Measurements from ENCODE around the gene XPA. TPM values are rescaled to one million over a fixed set of nuclear protein-coding genes. Genes with fewer than 3 reads are reported as not detected.

Gene XPA
- total RNA-seq, 2 donors from 2014 or later = 9.6 to 15.8 TPM

GRCh38 chr9:97660847-97661246 is 36.3 kb downstream of the XPA start:
- Histone ChIP-seq H3K27me3 (no peaks in the 10 kb centered on the region), H3K4me1 (no peaks in the 10 kb centered on the region), H3K4me3 (no peak overlapping the region), H3K27ac (peak overlapping the region in 1 of 4 donors; percentile 17), H3K9me3 (no peaks in the 10 kb centered on the region), H3K36me3 (replicated peaks in 1 of 2; ENCODE audit: insufficient read depth in 1 of 2, low read depth in 2 of 2) (peaks cover 16 to 31% of the 10 kb centered on the region in 2 donors)
- DNase-seq (no peak), ATAC-seq (no peak)
- WGBS, 2 donors = 94 to 95% methylated on average over 2 of the region's 2 CpGs
- no peak for TF ChIP-seq CTCF (IDR thresholded peaks at IDR 0.05)
- no peak for TF ChIP-seq POLR2A (IDR thresholded peaks at IDR 0.05)
- intact Hi-C loops (cut with DNase I) = no loop called here

DNA sequence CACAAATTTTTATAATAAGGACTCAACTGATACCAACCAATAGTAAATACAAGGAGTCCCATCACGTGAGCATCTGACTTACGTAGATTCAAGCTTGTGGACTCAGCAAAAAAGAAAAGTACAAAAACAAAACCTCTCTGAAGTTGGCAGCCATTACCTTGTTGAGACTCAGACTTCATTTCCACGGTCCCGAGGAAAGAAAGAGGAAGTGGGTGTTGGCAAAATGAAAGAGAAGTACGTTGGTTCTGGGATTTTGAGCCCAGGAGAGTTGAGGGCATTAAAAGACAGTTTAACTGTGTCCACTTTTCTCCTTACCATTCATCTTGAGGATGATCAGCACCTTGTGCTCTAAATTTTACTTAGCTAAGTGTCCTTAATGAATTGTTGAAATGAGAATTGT is 36.8 kb downstream of the XPA start:
- no peak for DNase-seq
- TF ChIP-seq CTCF (IDR thresholded peaks at IDR 0.05) (no peak), POLR2A (IDR thresholded peaks at IDR 0.05) (no peak)
- Histone ChIP-seq H3K36me3 (replicated peaks in 1 of 2; ENCODE audit: insufficient read depth in 1 of 2, low read depth in 2 of 2) (peaks cover 14 to 32% of the 10 kb centered on the region in 2 donors), H3K27ac (peak overlapping the region in 1 of 4 donors; percentile 17), H3K27me3 (no peaks in the 10 kb centered on the region), H3K4me1 (no peaks in the 10 kb centered on the region), H3K9me3 (no peaks in the 10 kb centered on the region), H3K4me3 (no peak overlapping the region)
- 64 to 80% methylated on average over 5 of the region's 5 CpGs for WGBS, 2 donors
- intact Hi-C loops (cut with DNase I) = no loop called here
- no peak for ATAC-seq

DNA sequence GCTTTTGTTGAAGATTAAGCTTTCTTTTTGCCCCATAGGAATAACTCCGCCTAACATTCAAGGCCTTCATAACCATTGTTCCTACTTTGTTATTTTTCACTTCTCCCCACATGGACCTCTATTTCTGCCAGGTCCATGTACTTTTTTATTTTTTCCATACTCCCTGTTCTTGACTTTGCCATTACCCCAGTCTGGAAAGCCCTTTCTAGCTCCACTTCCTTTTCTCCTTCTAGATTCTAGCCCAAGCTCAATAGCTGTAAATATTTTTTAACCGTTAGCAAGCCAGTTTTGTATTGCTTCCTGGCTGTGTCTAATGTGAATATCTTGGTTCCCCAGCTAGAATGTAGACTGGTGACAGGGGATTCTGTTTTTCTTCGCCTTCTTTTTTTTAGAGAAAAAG is 37.4 kb downstream of the XPA start:
- DNase-seq (no peak), ATAC-seq (no peak)
- H3K4me1 ChIP-seq = no peaks in the 10 kb centered on the region
- WGBS, 2 donors = 86 to 94% methylated on average over 3 of the region's 3 CpGs
- peaks cover 9 to 35% of the 10 kb centered on the region in 2 donors for H3K36me3 ChIP-seq (replicated peaks in 1 of 2; ENCODE audit: insufficient read depth in 1 of 2, low read depth in 2 of 2)
- peak overlapping the region in 1 of 4 donors; percentile 4 for H3K27ac ChIP-seq
- H3K4me3 ChIP-seq = no peak overlapping the region
- no peaks in the 10 kb centered on the region for H3K9me3 ChIP-seq
- intact Hi-C loops (cut with DNase I) = no loop called here
- TF ChIP-seq CTCF (IDR thresholded peaks at IDR 0.05) (no peak), POLR2A (IDR thresholded peaks at IDR 0.05) (no peak)
- no peaks in the 10 kb centered on the region for H3K27me3 ChIP-seq

GRCh38 chr9:97658707-97659106 is 38.4 kb downstream of the XPA start:
- H3K27me3 ChIP-seq = no peaks in the 10 kb centered on the region
- H3K27ac ChIP-seq = no peak overlapping the region
- ATAC-seq = no peak
- H3K4me3 ChIP-seq = no peak overlapping the region
- H3K9me3 ChIP-seq = no peaks in the 10 kb centered on the region
- intact Hi-C loops (cut with DNase I) = no loop called here
- no peak for DNase-seq
- 51 to 54% methylated on average over 1 of the region's 1 CpG for WGBS, 2 donors
- TF ChIP-seq CTCF (IDR thresholded peaks at IDR 0.05) = no peak
- TF ChIP-seq POLR2A (IDR thresholded peaks at IDR 0.05) = no peak
- H3K36me3 ChIP-seq (replicated peaks in 1 of 2; ENCODE audit: insufficient read depth in 1 of 2, low read depth in 2 of 2) = peaks cover 0 to 29% of the 10 kb centered on the region in 2 donors
- H3K4me1 ChIP-seq = no peaks in the 10 kb centered on the region

GRCh38 chr9:97651646-97652045 is 45.5 kb downstream of the XPA start:
- TF ChIP-seq POLR2A (IDR thresholded peaks at IDR 0.05) (no peak), CTCF (IDR thresholded peaks at IDR 0.05) (no peak)
- Histone ChIP-seq H3K27ac (no peak overlapping the region), H3K9me3 (no peaks in the 10 kb centered on the region), H3K4me1 (no peaks in the 10 kb centered on the region), H3K4me3 (no peak overlapping the region), H3K27me3 (no peaks in the 10 kb centered on the region), H3K36me3 (replicated peaks in 1 of 2; ENCODE audit: insufficient read depth in 1 of 2, low read depth in 2 of 2) (peaks cover 0 to 16% of the 10 kb centered on the region in 2 donors)
- ATAC-seq = no peak
- no peak for DNase-seq
- WGBS, 2 donors = 76 to 84% methylated on average over 3 of the region's 3 CpGs
- intact Hi-C loops (cut with DNase I) = no loop called here
